HUES64 (cell line): ENCODE data around the gene NF1.

Experiments used
- H3K27ac ChIP-seq: 2 replicates; pipeline ENCODE4 v1.7.0; 2013; ENCODE audit warnings: low read depth, low read length, inconsistent platforms
- H3K27me3 ChIP-seq: 2 replicates; pipeline ENCODE4 v1.6.1; 2013; ENCODE audit warnings: mild to moderate bottlenecking, low read length; ENCODE audit not compliant: insufficient read depth
- H3K36me3 ChIP-seq: 2 replicates; pipeline ENCODE4 v1.6.1; 2013; ENCODE audit warnings: mild to moderate bottlenecking, low read length; ENCODE audit not compliant: insufficient read depth
- H3K4me1 ChIP-seq: 2 replicates; pipeline ENCODE4 v1.6.1; 2013; ENCODE audit warnings: mild to moderate bottlenecking, low read length, moderate library complexity; ENCODE audit not compliant: insufficient read depth
- H3K4me3 ChIP-seq: 2 replicates; pipeline ENCODE4 v1.5.1; 2013; ENCODE audit warnings: mild to moderate bottlenecking, low read length, moderate library complexity
- H3K9ac ChIP-seq: 2 replicates; pipeline ENCODE4 v1.6.1; 2013; ENCODE audit warnings: mild to moderate bottlenecking, low read depth, low read length
- H3K9me3 ChIP-seq: 2 replicates; pipeline ENCODE4 v1.6.1; 2013; ENCODE audit warnings: low read depth, low read length; ENCODE audit not compliant: insufficient read depth
- WGBS: fragments of 150-250, 120-280 bp; methylation state at CpG from one replicate; pipeline ENCODE4 v1.1.7; 2013; ENCODE audit warnings: missing lambda C conversion rate; 5-methylcytosine and 5-hydroxymethylcytosine counted together

NF1 gene

DNA sequence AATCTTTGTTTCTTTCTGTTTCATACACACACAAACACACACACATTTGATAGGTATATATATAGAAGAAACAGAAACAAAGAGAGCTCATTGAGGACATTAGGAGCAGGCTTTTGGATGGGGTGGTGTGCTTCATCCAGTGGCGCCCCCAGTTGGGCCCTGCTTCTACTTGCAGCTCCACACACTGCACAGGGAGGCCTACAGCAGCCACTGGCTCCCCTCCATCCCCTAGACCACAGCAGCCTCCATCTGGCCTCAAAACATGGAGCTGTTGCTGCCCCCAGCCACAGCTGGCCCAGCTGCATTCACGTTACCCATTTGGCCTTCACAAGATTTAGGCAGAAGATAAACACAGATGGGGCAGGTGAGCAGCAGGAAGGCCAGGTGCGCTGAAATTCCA is 33.1 kb upstream of the NF1 start:
- no peaks in the 10 kb centered on the region for H3K27me3 ChIP-seq
- H3K27ac ChIP-seq: no peak overlapping the region
- 76% methylated on average over 3 of the region's 3 CpGs for WGBS
- no peaks in the 10 kb centered on the region for H3K36me3 ChIP-seq
- H3K4me3 ChIP-seq: no peak overlapping the region
- H3K4me1 ChIP-seq: no peaks in the 10 kb centered on the region
- H3K9ac ChIP-seq: no peak overlapping the region
- no peaks in the 10 kb centered on the region for H3K9me3 ChIP-seq

- 93% methylated on average over 3 of the region's 3 CpGs for WGBS
- no peak overlapping the region for H3K4me3 ChIP-seq
- H3K4me1 ChIP-seq: no peaks in the 10 kb centered on the region
- H3K9ac ChIP-seq: no peak overlapping the region
- H3K27me3 ChIP-seq: no peaks in the 10 kb centered on the region
- no peak overlapping the region for H3K27ac ChIP-seq
- H3K36me3 ChIP-seq: no peaks in the 10 kb centered on the region
- no peaks in the 10 kb centered on the region for H3K9me3 ChIP-seq
Measured at GRCh38 chr17:31062346-31062745, 32.4 kb upstream of the NF1 start.

- Histone ChIP-seq H3K4me1 (no peaks in the 10 kb centered on the region), H3K9ac (no peak overlapping the region), H3K4me3 (no peak overlapping the region), H3K36me3 (no peaks in the 10 kb centered on the region), H3K9me3 (no peaks in the 10 kb centered on the region), H3K27ac (no peak overlapping the region), H3K27me3 (no peaks in the 10 kb centered on the region)
- 94% methylated on average over 2 of the region's 2 CpGs for WGBS
Measured at GRCh38 chr17:31064707-31065106, 30.1 kb upstream of the NF1 start.

DNA sequence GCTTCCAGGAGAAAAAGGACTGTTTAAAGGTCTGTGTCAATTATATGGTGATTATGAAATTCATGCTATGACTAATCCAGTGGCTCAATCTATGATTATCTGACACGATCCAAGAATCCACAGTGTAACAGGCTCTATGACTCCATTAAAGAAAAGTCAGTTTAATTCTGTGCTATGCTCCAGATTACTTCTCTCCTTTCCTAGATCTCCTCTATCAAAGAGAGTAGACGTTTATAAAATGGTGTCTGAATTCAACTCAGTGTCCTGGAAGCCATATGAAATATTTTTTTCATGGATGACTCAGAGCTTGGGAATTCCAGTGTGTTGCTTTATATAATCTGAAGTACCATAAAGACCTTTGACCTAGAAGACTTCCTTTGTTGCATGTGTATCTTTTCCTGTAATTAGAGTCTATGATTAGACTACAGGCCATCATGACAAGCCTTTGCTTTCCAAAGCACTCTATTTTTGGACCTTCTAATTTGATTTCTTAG is 27.0 kb upstream of the NF1 start:
- H3K27me3 ChIP-seq: no peaks in the 10 kb centered on the region
- H3K36me3 ChIP-seq: no peaks in the 10 kb centered on the region
- H3K9me3 ChIP-seq: no peaks in the 10 kb centered on the region
- peaks cover 11% of the 10 kb centered on the region for H3K4me1 ChIP-seq
- H3K9ac ChIP-seq: no peak overlapping the region
- 86% methylated on average over 2 of the region's 2 CpGs for WGBS
- H3K4me3 ChIP-seq: no peak overlapping the region
- no peak overlapping the region for H3K27ac ChIP-seq

- no peaks in the 10 kb centered on the region for H3K36me3 ChIP-seq
- H3K9me3 ChIP-seq: no peaks in the 10 kb centered on the region
- no peaks in the 10 kb centered on the region for H3K27me3 ChIP-seq
- no peak overlapping the region for H3K4me3 ChIP-seq
- 72% methylated on average over 4 of the region's 4 CpGs for WGBS
- H3K4me1 ChIP-seq: peaks cover 11% of the 10 kb centered on the region
- no peak overlapping the region for H3K27ac ChIP-seq
- H3K9ac ChIP-seq: no peak overlapping the region
Measured at GRCh38 chr17:31068291-31068690, 26.5 kb upstream of the NF1 start.

DNA sequence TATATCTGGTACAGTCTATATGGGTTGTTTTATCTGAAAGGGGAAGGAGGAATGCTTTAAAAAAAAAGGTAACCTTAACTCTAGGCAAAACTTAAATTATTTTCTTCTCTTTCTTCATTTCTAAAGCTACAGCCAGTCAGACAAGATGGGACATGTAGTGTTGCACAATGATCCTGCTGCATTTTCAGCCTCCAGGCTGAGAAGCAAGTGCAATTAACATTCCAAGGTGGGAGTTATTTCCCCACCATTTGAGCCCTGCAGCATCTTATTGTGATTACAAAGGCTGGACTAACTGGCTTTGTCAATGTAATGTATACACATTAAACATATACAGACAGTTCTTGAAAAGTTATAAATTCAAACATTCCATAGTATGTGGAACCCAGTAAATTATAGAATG is 22.6 kb upstream of the NF1 start:
- H3K4me1 ChIP-seq: peaks cover 25% of the 10 kb centered on the region

GRCh38 chr17:31073411-31073810 is 21.4 kb upstream of the NF1 start:
- H3K4me3 ChIP-seq: no peak overlapping the region
- 75% methylated on average over 4 of the region's 4 CpGs for WGBS
- H3K36me3 ChIP-seq: no peaks in the 10 kb centered on the region
- no peaks in the 10 kb centered on the region for H3K27me3 ChIP-seq
- H3K4me1 ChIP-seq: peaks cover 25% of the 10 kb centered on the region
- H3K9me3 ChIP-seq: no peaks in the 10 kb centered on the region
- H3K9ac ChIP-seq: no peak overlapping the region
- no peak overlapping the region for H3K27ac ChIP-seq

More for the DNA sequence above, 22.6 kb upstream of the NF1 start:
- Histone ChIP-seq H3K9me3 (no peaks in the 10 kb centered on the region), H3K36me3 (no peaks in the 10 kb centered on the region), H3K4me3 (no peak overlapping the region), H3K27ac (peak overlapping the region; percentile 23; the same call in 1 of the 2 replicates), H3K27me3 (no peaks in the 10 kb centered on the region), H3K9ac (no peak overlapping the region)

GRCh38 chr17:31074772-31075555 is 19.8 kb upstream of the NF1 start:
- Histone ChIP-seq H3K27ac (peak overlapping the region; percentile 69; the same call in 1 of the 2 replicates), H3K9ac (no peak overlapping the region)
- 25% methylated on average over 2 of the region's 4 CpGs for WGBS

GRCh38 chr17:31078290-31078689 is 16.5 kb upstream of the NF1 start:
- Histone ChIP-seq H3K9ac (no peak overlapping the region), H3K36me3 (no peaks in the 10 kb centered on the region), H3K9me3 (no peaks in the 10 kb centered on the region), H3K4me1 (peaks cover 20% of the 10 kb centered on the region), H3K27ac (no peak overlapping the region), H3K4me3 (no peak overlapping the region), H3K27me3 (no peaks in the 10 kb centered on the region)
- WGBS: 79% methylated on average over 4 of the region's 4 CpGs

More at GRCh38 chr17:31074772-31075555, 19.8 kb upstream of the NF1 start:
- Histone ChIP-seq H3K4me1 (peaks cover 31% of the 10 kb centered on the region), H3K36me3 (no peaks in the 10 kb centered on the region), H3K9me3 (no peaks in the 10 kb centered on the region), H3K27me3 (no peaks in the 10 kb centered on the region), H3K4me3 (no peak overlapping the region)

DNA sequence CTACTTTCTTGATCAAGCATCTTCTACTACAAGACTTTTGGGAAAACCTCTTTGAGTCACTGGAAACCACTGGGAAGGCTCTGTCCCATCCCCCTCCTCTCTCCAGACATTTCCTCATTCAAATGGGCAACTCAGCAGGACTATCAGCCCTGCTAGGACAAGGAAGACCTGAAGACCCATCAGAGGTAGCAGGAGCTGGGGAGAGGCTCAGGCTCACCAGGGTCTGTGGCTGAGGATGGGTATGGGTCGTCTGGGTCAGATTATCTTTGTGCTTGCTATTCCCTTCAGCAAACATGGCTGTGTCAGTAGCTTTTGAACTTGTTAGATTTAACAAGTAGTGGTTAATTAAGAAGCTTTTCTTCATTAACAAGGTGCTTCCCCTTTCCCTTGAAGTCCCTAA is 15.0 kb upstream of the NF1 start:
- WGBS: 33% methylated on average over 1 of the region's 1 CpG

GRCh38 chr17:31085563-31085962 is 9.2 kb upstream of the NF1 start:
- H3K4me3 ChIP-seq: no peak overlapping the region
- no peaks in the 10 kb centered on the region for H3K27me3 ChIP-seq
- WGBS: 86% methylated on average over 1 of the region's 2 CpGs

More for the DNA sequence above, 15.0 kb upstream of the NF1 start:
- Histone ChIP-seq H3K9me3 (no peaks in the 10 kb centered on the region), H3K9ac (no peak overlapping the region), H3K36me3 (no peaks in the 10 kb centered on the region), H3K4me3 (no peak overlapping the region), H3K27me3 (no peaks in the 10 kb centered on the region), H3K4me1 (peaks cover 17% of the 10 kb centered on the region), H3K27ac (no peak overlapping the region)

More at GRCh38 chr17:31085563-31085962, 9.2 kb upstream of the NF1 start:
- Histone ChIP-seq H3K27ac (no peak overlapping the region), H3K9me3 (no peaks in the 10 kb centered on the region), H3K9ac (no peak overlapping the region), H3K36me3 (no peaks in the 10 kb centered on the region), H3K4me1 (no peaks in the 10 kb centered on the region)
